ENCODE data around the gene TXN. TPM values are rescaled to one million over a fixed set of nuclear protein-coding genes. Genes with fewer than 3 reads are reported as not detected.

The TXN gene
- total and polyA plus RNA-seq, 2 of the 4 experiments (the other 2 are of a cell fraction), result 277 to 578 TPM

DNA sequence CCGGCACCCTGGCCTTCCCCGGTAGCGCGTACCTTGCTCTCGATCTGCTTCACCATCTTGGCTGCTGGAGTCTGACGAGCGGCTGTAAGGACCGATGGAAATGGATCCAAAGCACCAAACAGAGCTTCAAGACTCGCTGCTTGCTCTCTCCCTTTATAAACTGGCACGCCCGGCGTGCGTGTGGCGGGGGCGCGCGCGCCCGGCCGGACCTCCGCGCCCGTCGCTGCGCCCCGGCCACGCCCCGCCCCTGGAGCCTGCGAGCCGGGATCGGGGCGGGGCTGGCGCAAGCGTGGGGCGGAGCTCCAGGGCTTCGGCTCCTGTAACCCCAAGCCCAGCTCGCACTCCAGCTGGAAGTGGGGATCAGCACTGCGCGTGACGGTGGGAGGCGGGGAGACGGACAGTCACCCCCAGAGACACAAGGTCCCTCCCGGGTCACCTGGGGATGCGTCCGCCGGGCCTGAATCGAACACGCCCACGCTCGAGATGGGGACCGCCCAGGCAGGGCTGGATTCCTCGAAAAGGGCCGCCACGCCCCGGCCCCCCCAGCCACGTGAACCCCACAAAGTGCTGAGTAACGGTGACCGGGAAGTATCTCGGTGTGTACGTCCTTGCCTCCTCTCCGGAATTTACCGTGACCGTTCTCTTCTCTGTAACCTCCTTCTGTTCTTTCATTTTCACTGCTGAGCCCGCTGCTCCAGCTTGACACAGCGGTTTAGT is at the start of gene TXN (continued):
- TF ChIP-seq MXI1 (IDR thresholded peaks at IDR 0.05; ENCODE audit: borderline replicate concordance, low read depth, low read length) (peak; percentile 87), MAFK (IDR thresholded peaks at IDR 0.05; ENCODE audit: low read depth, low read length) (peak; percentile 83), CEBPB (IDR thresholded peaks at IDR 0.05; ENCODE audit: low read depth, low read length) (no peak), RCOR1 (IDR thresholded peaks at IDR 0.05; ENCODE audit: insufficient replicate concordance, low read length) (no peak)

DNA sequence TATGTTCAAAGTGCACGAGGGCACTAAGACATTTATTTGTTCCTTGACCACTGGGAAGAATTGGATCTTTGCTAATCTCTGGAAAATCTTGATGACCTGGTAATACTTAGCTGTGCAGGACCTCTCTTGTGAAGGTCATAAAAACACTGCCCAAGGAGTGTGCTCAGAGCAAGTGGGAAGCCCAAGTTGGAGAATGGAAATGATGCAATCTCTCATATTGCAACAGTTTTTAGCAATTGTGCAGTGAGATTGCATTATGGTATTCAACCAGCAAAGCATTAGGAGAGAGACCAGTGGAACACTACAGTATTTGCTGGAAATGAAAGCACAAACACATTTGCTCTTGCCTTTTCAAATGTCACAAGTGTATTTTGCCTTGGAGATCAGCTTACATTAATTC is 46.8 kb upstream of the TXN start:
- Histone ChIP-seq H3K4me2 (ENCODE audit: low read depth, low read length) (no peak overlapping the region), H3K4me1 (ENCODE audit: control insufficient read depth, insufficient read depth, low read length) (no peaks in the 10 kb centered on the region), H3K4me3 (ENCODE audit: insufficient read depth, low read depth, low read length) (no peak overlapping the region), H3K9me1 (ENCODE audit: insufficient read depth, low read length) (no peaks in the 10 kb centered on the region), H3K14ac (replicated peaks; ENCODE audit: low read depth, low read length) (no peak overlapping the region), H2BK120ac (ENCODE audit: low read depth, low read length) (no peak overlapping the region), H3K4ac (ENCODE audit: low read depth, low read length) (no peak overlapping the region), H2BK15ac (ENCODE audit: low read depth, low read length) (no peak overlapping the region), H2AK9ac (replicated peaks; ENCODE audit: low read depth, low read length, poor library complexity) (no peak overlapping the region), H3K9me3 (ENCODE audit: control insufficient read depth, insufficient read depth, low read length) (no peaks in the 10 kb centered on the region), H2BK5ac (ENCODE audit: low read depth, low read length, poor library complexity, severe bottlenecking) (no peak overlapping the region), H3K18ac (ENCODE audit: low read depth, low read length) (no peak overlapping the region), H2AK5ac (ENCODE audit: low read depth, low read length) (no peak overlapping the region), H3K27ac (ENCODE audit: insufficient read depth, low read length) (no peak overlapping the region; the same call in 1 of the 2 replicates), H3K23ac (ENCODE audit: low read depth, low read length) (no peak overlapping the region; the same call in 1 of the 2 replicates), H3K79me1 (ENCODE audit: low read depth in 1 of 2, low read length in 2 of 2) (no peaks in the 10 kb centered on the region), H3K56ac (ENCODE audit: extremely low read depth, insufficient read depth, low read length) (no peak overlapping the region), H4K20me1 (ENCODE audit: insufficient read depth, low read length) (no peaks in the 10 kb centered on the region), H3K27me3 (ENCODE audit: control insufficient read depth, insufficient read depth, low read length) (peaks cover 2% of the 10 kb centered on the region; the same call in 1 of the 2 replicates), H4K91ac (ENCODE audit: insufficient read depth, low read depth, low read length) (no peak overlapping the region), H4K8ac (ENCODE audit: low read depth in 2 of 2, low read length in 2 of 2) (no peak overlapping the region), H2BK20ac (ENCODE audit: low read depth, low read length) (0 out of 2 replicates have a peak overlapping the region, but pooled peaks have one; percentile 20), H3K36me3 (ENCODE audit: control insufficient read depth, insufficient read depth, low read length) (no peaks in the 10 kb centered on the region), H4K5ac (ENCODE audit: low read depth, low read length) (no peak overlapping the region), H2AFZ (replicated peaks; ENCODE audit: low read length, poor library complexity) (no peak overlapping the region), H3K9ac (ENCODE audit: low read depth, low read length) (no peak overlapping the region)
- DNase-seq, result peak; percentile 54
- ChIA-PET CTCF (interaction anchor here (0.9 kb wide), 1 partner anchor 9 kb away, joined by 3 read pairs; no protein-coding TSS in a partner anchor), POLR2A (ENCODE audit: unreplicated experiment) (interaction anchor here (0.7 kb wide), 1 partner anchor 61 kb away, joined by 4 read pairs; no protein-coding TSS in a partner anchor)
- no TSS peak for BruUV-seq (replicated peaks)
- intact Hi-C loops (cut with micrococcal nuclease) (no loop called here), dilution Hi-C loops (cut with HindIII; ENCODE audit: low sequenced_read_pairs, unreplicated experiment) (no loop called here), in situ Hi-C loops (cut with MboI; ENCODE audit: low sequenced_read_pairs) (loop anchor here (25.0 kb wide), 1 partner anchor 1034 kb away; the partner anchor contains the start of gene OR2K2)
- peak; percentile 96 for TF ChIP-seq CEBPB (IDR thresholded peaks at IDR 0.05; ENCODE audit: low read depth, low read length)
- no peak for TF ChIP-seq MAFK (IDR thresholded peaks at IDR 0.05; ENCODE audit: low read depth, low read length)
- peak; percentile 62 for ATAC-seq (ENCODE audit: low read depth)
- 71% methylated on average over 1 of the region's 1 CpG; no CpG with 5 or more reads in 1 of the 2 experiments for WGBS, 2 experiments (ENCODE audit: extremely low coverage in 2 of 2, insufficient read length in 1 of 2)

Data from IMR-90 (cell line).